Measurements from ENCODE around the gene FSD1L.

Gene FSD1L

DNA sequence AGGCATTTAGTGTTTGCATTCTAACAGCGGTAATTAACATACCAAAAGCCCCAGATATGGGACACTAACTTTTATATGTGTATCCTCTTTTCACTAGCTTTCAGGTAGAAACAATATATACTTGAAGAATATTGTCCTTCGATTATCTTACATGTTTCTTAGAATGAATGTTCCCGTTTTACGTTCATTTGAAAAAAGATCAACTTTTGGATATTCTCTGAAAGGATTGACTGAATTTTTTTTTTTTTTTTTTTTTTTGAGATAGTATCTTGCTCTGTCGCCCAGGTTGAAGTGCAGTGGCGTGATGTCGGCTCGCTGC is 32.2 kb upstream of the FSD1L start:
- H3K36me3 ChIP-seq (ENCODE audit: control insufficient read depth in 2 of 2, insufficient read depth in 1 of 2, low read length in 2 of 2): no peaks in the 10 kb centered on the region
- POLR2A ChIA-PET: interaction anchor here (0.5 kb wide), 1 partner anchor 554 kb away, joined by 3 read pairs; no protein-coding TSS in a partner anchor
- H3K4me1 ChIP-seq (ENCODE audit: control insufficient read depth, insufficient read depth, low read length): no peaks in the 10 kb centered on the region
- no peak overlapping the region for H3K27ac ChIP-seq (ENCODE audit: extremely low read depth, low read depth, low read length)
- H3K9me3 ChIP-seq (ENCODE audit: control insufficient read depth, insufficient read depth, low read depth, low read length): no peaks in the 10 kb centered on the region
- no peak overlapping the region for H3K4me3 ChIP-seq (ENCODE audit: low read depth, low read length)
- CTCF ChIA-PET: interaction anchor here (0.6 to 6.0 kb wide), 38 partner anchors 10 to 647 kb away, joined by 3 to 43 read pairs (median 4); partner anchors contain the start of gene SLC44A1
- TF ChIP-seq MEIS1 (CRISPR knock-in tag; IDR thresholded peaks at IDR 0.05; ENCODE audit: borderline replicate concordance): no peak
- TF ChIP-seq ZNF433 (tag by site-specific recombination; IDR thresholded peaks at IDR 0.05; ENCODE audit: low read depth): no peak
- TF ChIP-seq, protein P1, sequence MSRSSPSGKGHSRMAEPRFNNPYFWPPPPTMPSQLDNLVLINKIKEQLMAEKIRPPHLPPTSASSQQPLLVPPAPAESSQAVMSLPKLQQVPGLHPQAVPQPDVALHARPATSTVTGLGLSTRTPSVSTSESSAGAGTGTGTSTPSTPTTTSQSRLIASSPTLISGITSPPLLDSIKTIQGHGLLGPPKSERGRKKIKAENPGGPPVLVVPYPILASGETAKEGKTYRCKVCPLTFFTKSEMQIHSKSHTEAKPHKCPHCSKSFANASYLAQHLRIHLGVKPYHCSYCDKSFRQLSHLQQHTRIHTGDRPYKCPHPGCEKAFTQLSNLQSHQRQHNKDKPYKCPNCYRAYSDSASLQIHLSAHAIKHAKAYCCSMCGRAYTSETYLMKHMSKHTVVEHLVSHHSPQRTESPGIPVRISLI (tag by site-specific recombination; IDR thresholded peaks at IDR 0.05): no peak
- TF ChIP-seq ZNF221 (tag by site-specific recombination; IDR thresholded peaks at IDR 0.05; ENCODE audit: borderline replicate concordance): no peak
- TF ChIP-seq, protein P2, sequence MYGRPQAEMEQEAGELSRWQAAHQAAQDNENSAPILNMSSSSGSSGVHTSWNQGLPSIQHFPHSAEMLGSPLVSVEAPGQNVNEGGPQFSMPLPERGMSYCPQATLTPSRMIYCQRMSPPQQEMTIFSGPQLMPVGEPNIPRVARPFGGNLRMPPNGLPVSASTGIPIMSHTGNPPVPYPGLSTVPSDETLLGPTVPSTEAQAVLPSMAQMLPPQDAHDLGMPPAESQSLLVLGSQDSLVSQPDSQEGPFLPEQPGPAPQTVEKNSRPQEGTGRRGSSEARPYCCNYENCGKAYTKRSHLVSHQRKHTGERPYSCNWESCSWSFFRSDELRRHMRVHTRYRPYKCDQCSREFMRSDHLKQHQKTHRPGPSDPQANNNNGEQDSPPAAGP (tag by site-specific recombination; IDR thresholded peaks at IDR 0.05): no peak
- TF ChIP-seq, protein P3, sequence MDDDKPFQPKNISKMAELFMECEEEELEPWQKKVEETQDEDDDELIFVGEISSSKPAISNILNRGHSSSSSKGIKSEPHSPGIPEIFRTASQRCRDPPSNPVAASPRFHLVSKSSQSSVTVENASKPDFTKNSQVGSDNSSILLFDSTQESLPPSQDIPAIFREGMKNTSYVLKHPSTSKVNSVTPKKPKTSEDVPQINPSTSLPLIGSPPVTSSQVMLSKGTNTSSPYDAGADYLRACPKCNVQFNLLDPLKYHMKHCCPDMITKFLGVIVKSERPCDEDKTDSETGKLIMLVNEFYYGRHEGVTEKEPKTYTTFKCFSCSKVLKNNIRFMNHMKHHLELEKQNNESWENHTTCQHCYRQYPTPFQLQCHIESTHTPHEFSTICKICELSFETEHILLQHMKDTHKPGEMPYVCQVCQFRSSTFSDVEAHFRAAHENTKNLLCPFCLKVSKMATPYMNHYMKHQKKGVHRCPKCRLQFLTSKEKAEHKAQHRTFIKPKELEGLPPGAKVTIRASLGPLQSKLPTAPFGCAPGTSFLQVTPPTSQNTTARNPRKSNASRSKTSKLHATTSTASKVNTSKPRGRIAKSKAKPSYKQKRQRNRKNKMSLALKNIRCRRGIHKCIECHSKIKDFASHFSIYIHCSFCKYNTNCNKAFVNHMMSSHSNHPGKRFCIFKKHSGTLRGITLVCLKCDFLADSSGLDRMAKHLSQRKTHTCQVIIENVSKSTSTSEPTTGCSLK (tag by site-specific recombination; IDR thresholded peaks at IDR 0.05): no peak
- TF ChIP-seq WT1 (tag by site-specific recombination; IDR thresholded peaks at IDR 0.05): no peak
- TF ChIP-seq ZSCAN16 (tag by site-specific recombination; IDR thresholded peaks at IDR 0.05): no peak
- TF ChIP-seq ZNF48 (tag by site-specific recombination; IDR thresholded peaks at IDR 0.05): no peak
- no peak for TF ChIP-seq GLIS1 (tag by site-specific recombination; IDR thresholded peaks at IDR 0.05)
- no peak for TF ChIP-seq ZNF10 (tag by site-specific recombination; IDR thresholded peaks at IDR 0.05)
- TF ChIP-seq, protein P4, sequence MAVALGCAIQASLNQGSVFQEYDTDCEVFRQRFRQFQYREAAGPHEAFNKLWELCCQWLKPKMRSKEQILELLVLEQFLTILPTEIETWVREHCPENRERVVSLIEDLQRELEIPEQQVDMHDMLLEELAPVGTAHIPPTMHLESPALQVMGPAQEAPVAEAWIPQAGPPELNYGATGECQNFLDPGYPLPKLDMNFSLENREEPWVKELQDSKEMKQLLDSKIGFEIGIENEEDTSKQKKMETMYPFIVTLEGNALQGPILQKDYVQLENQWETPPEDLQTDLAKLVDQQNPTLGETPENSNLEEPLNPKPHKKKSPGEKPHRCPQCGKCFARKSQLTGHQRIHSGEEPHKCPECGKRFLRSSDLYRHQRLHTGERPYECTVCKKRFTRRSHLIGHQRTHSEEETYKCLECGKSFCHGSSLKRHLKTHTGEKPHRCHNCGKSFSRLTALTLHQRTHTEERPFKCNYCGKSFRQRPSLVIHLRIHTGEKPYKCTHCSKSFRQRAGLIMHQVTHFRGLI (tag by site-specific recombination; IDR thresholded peaks at IDR 0.05): no peak
- no peak for TF ChIP-seq GLI2 (tag by site-specific recombination; IDR thresholded peaks at IDR 0.05; ENCODE audit: borderline replicate concordance, low read depth)
- TF ChIP-seq ZFP69B (tag by site-specific recombination; IDR thresholded peaks at IDR 0.05): no peak

DNA sequence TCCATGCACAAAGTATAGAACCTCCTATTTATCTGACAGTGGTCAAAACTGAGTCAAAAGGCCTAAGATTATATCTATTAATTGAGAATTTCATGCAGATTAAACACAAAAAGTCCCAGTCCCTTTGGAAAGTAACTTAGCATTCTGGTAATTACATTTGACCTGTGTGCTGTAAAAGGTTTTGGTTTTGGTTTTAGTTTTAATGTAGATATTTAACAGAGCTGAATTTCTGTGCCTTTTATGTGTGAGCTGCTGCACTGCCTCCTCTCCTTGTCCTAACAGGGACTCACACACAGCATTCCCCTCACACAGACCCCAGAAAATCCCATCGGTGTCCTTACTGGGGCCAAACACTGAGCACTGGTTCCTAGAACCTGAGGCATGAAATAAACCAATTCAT is 31.0 kb upstream of the FSD1L start:
- POLR2A ChIA-PET: no interaction called here
- CTCF ChIA-PET: interaction anchor here (1.1 to 1.9 kb wide), 2 partner anchors 9 to 15 kb away, joined by 3 to 5 read pairs; no protein-coding TSS in a partner anchor
- Histone ChIP-seq H3K4me3 (ENCODE audit: low read depth, low read length) (no peak overlapping the region), H3K27ac (ENCODE audit: extremely low read depth, low read depth, low read length) (no peak overlapping the region), H3K9me3 (ENCODE audit: control insufficient read depth, insufficient read depth, low read depth, low read length) (no peaks in the 10 kb centered on the region), H3K4me1 (ENCODE audit: control insufficient read depth, insufficient read depth, low read length) (no peaks in the 10 kb centered on the region), H3K36me3 (ENCODE audit: control insufficient read depth in 2 of 2, insufficient read depth in 1 of 2, low read length in 2 of 2) (no peaks in the 10 kb centered on the region)
- no peak for TF ChIP-seq OVOL3 (tag by site-specific recombination; IDR thresholded peaks at IDR 0.05)
- TF ChIP-seq, protein P5, sequence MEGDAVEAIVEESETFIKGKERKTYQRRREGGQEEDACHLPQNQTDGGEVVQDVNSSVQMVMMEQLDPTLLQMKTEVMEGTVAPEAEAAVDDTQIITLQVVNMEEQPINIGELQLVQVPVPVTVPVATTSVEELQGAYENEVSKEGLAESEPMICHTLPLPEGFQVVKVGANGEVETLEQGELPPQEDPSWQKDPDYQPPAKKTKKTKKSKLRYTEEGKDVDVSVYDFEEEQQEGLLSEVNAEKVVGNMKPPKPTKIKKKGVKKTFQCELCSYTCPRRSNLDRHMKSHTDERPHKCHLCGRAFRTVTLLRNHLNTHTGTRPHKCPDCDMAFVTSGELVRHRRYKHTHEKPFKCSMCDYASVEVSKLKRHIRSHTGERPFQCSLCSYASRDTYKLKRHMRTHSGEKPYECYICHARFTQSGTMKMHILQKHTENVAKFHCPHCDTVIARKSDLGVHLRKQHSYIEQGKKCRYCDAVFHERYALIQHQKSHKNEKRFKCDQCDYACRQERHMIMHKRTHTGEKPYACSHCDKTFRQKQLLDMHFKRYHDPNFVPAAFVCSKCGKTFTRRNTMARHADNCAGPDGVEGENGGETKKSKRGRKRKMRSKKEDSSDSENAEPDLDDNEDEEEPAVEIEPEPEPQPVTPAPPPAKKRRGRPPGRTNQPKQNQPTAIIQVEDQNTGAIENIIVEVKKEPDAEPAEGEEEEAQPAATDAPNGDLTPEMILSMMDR (tag by site-specific recombination; IDR thresholded peaks at IDR 0.05): no peak
- TF ChIP-seq SP3 (tag by site-specific recombination; IDR thresholded peaks at IDR 0.05): no peak
- TF ChIP-seq, protein P2 (tag by site-specific recombination; IDR thresholded peaks at IDR 0.05): no peak
- no peak for TF ChIP-seq ZNF133 (tag by site-specific recombination; IDR thresholded peaks at IDR 0.05)
- TF ChIP-seq ZNF830 (tag by site-specific recombination; IDR thresholded peaks at IDR 0.05; ENCODE audit: low read depth): no peak
- TF ChIP-seq EGR2 (tag by site-specific recombination; IDR thresholded peaks at IDR 0.05; ENCODE audit: low read depth): no peak
- no peak for TF ChIP-seq ZNF560 (tag by site-specific recombination; IDR thresholded peaks at IDR 0.05; ENCODE audit: borderline replicate concordance)
- TF ChIP-seq ZNF785 (tag by site-specific recombination; IDR thresholded peaks at IDR 0.05): no peak
- TF ChIP-seq ZNF530 (tag by site-specific recombination; IDR thresholded peaks at IDR 0.05; ENCODE audit: low read depth): no peak
- TF ChIP-seq, protein P6, sequence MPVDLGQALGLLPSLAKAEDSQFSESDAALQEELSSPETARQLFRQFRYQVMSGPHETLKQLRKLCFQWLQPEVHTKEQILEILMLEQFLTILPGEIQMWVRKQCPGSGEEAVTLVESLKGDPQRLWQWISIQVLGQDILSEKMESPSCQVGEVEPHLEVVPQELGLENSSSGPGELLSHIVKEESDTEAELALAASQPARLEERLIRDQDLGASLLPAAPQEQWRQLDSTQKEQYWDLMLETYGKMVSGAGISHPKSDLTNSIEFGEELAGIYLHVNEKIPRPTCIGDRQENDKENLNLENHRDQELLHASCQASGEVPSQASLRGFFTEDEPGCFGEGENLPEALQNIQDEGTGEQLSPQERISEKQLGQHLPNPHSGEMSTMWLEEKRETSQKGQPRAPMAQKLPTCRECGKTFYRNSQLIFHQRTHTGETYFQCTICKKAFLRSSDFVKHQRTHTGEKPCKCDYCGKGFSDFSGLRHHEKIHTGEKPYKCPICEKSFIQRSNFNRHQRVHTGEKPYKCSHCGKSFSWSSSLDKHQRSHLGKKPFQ (tag by site-specific recombination; IDR thresholded peaks at IDR 0.05): no peak
